ENCODE results near the gene PTPRU. TPM values are rescaled to one million over a fixed set of nuclear protein-coding genes. Genes with fewer than 3 reads are reported as not detected.

Gene PTPRU
- total and polyA plus RNA-seq, 7 donors: 14.5 to 51.4 (median 25.6) TPM

DNA sequence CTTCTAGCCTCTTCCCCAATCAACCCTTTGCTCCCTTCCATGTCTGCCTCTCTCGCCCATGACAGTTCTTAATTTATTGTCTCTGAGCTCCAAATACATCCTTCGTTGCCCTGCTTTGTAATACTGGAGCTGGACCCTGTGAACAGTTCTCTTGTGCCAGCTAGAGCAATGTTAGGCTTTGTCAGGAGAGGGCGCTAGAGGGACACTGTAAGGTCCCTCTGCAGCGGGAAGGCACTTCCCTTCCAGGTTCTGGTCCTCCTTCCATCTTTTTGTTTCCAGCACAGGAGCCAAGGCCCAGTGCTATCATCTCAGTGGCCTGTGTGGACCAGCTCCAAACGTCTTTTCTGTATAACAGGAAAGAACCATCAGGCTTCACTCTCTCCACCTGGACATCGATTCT, 95.9 kb downstream of the PTPRU start:
- no peak for ATAC-seq
- no peak for DNase-seq
- no peak overlapping the region for H3K27ac ChIP-seq
- 44 to 45% (median 44%) methylated on average over 6 of the region's 6 CpGs for WGBS, 3 donors
- no peak overlapping the region for H3K4me3 ChIP-seq
- H3K36me3 ChIP-seq (ENCODE audit: insufficient read depth in 1 of 2, low read depth in 1 of 2): no peaks in the 10 kb centered on the region
- TF ChIP-seq CTCF (IDR thresholded peaks at IDR 0.05): no peak
- peaks cover 0 to 3% (median 1%) of the 10 kb centered on the region in 3 donors for H3K27me3 ChIP-seq (ENCODE audit: insufficient read depth in 3 of 3, low read length in 2 of 3)
- no peaks in the 10 kb centered on the region for H3K4me1 ChIP-seq
- H3K9me3 ChIP-seq: no peaks in the 10 kb centered on the region
- intact Hi-C loops (cut with DNase I): no loop called here

GRCh38 chr1:29333008-29333407, 96.7 kb downstream of the PTPRU start:
- H3K9me3 ChIP-seq: no peaks in the 10 kb centered on the region
- H3K27me3 ChIP-seq (ENCODE audit: insufficient read depth in 3 of 3, low read length in 2 of 3): peaks cover 1 to 6% (median 3%) of the 10 kb centered on the region in 3 donors
- intact Hi-C loops (cut with DNase I): no loop called here
- WGBS, 3 donors: 81 to 89% (median 82%) methylated on average over 3 of the region's 3 CpGs
- ATAC-seq: no peak
- no peak overlapping the region for H3K27ac ChIP-seq
- no peaks in the 10 kb centered on the region for H3K36me3 ChIP-seq (ENCODE audit: insufficient read depth in 1 of 2, low read depth in 1 of 2)
- H3K4me3 ChIP-seq: no peak overlapping the region
- H3K4me1 ChIP-seq: no peaks in the 10 kb centered on the region
- DNase-seq: no peak
- no peak for TF ChIP-seq CTCF (IDR thresholded peaks at IDR 0.05)

- no peak overlapping the region for H3K27ac ChIP-seq
- intact Hi-C loops (cut with DNase I): no loop called here
- H3K9me3 ChIP-seq: no peaks in the 10 kb centered on the region
- ATAC-seq (no peak), DNase-seq (no peak)
- TF ChIP-seq CTCF (IDR thresholded peaks at IDR 0.05): no peak
- H3K4me3 ChIP-seq: no peak overlapping the region
- H3K4me1 ChIP-seq: no peaks in the 10 kb centered on the region
- no peaks in the 10 kb centered on the region for H3K36me3 ChIP-seq (ENCODE audit: insufficient read depth in 1 of 2, low read depth in 1 of 2)
- H3K27me3 ChIP-seq (ENCODE audit: insufficient read depth in 3 of 3, low read length in 2 of 3): peaks cover 1 to 13% (median 3%) of the 10 kb centered on the region in 3 donors
These were observed 99.3 kb downstream of the PTPRU start for GRCh38 chr1:29335573-29335972.

DNA sequence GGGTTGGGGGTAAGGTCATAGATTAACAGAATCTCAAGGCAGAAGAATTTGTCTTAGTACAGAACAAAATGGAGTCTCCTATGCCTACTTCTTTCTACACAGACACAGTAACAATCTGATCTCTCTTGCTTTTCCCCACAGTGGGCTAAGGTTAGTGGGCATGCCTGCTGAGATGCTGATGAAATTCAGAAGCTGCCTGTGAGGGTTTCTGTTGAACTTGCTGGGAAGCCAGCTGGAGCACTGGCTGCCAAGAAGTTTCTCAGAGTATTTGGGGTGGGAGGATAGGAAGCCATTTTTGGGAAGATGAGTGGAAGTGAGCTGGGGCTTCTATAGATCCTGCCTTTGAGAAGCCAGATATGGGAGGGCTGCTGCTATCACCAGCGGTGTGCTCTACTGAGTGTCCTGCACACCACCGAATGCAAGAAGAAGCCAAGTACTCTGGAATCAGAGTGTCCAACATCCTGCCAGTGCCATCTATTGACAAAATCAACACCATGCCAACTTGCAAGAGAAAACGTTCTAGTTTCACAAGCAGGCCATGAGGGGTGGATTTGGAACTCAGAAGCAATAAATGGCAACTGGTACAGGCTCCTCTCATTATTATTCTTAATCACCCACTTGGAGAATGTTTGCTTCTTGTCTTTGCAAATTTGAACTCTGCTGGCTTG, 102.7 kb downstream of the PTPRU start:
- H3K4me3 ChIP-seq: no peak overlapping the region
- H3K4me1 ChIP-seq: no peaks in the 10 kb centered on the region
- H3K27ac ChIP-seq: no peak overlapping the region
- DNase-seq (no peak), ATAC-seq (no peak)
- whole genome bisulfite sequencing, 3 donors: 26 to 47% (median 26%) methylated on average over 3 of the region's 3 CpGs
- H3K9me3 ChIP-seq: no peaks in the 10 kb centered on the region
- intact Hi-C loops (cut with DNase I): no loop called here
- H3K36me3 ChIP-seq (ENCODE audit: insufficient read depth in 1 of 2, low read depth in 1 of 2): no peaks in the 10 kb centered on the region
- no peak for TF ChIP-seq CTCF (IDR thresholded peaks at IDR 0.05)
- H3K27me3 ChIP-seq (ENCODE audit: insufficient read depth in 3 of 3, low read length in 2 of 3): peaks cover 1 to 29% (median 3%) of the 10 kb centered on the region in 3 donors

DNA sequence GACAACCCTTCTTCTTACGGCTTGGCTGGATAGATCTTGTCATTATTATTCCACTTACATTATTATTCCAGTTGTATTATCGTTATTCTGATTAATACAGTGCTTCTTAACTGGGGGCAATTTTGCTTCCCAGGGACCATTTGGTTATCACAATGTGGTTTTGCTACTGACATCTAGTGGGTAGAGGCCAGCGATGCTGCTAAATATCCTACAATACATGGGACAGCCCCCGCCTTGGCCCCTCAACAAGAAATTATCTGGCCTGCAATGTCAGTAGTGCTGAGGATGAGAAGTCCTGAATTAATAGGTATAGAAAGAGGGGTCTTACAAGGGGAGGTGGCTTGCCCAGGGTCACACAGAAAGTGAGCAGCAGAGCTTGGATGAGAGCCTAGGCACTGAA, 105.6 kb downstream of the PTPRU start:
- H3K4me3 ChIP-seq: no peak overlapping the region
- ATAC-seq (no peak), DNase-seq (no peak)
- no peaks in the 10 kb centered on the region for H3K36me3 ChIP-seq (ENCODE audit: insufficient read depth in 1 of 2, low read depth in 1 of 2)
- no peaks in the 10 kb centered on the region for H3K4me1 ChIP-seq
- no peaks in the 10 kb centered on the region for H3K9me3 ChIP-seq
- 59 to 72% (median 67%) methylated on average over 4 of the region's 4 CpGs for WGBS, 3 donors
- H3K27ac ChIP-seq: no peak overlapping the region
- no peak for TF ChIP-seq CTCF (IDR thresholded peaks at IDR 0.05)
- peaks cover 0 to 34% (median 0%) of the 10 kb centered on the region in 3 donors for H3K27me3 ChIP-seq (ENCODE audit: insufficient read depth in 3 of 3, low read length in 2 of 3)
- intact Hi-C loops (cut with DNase I): no loop called here
